Progenitor cell of endocrine pancreas (in vitro differentiated cells): ENCODE measurements around the gene HCN1. TPM values are rescaled to one million over a fixed set of nuclear protein-coding genes. Genes with fewer than 3 reads are reported as not detected.

ENCODE experiments used
- DNase-seq: peaks from one replicate; pipeline ENCODE4 v3.0.0; 2021; ENCODE audit warnings: low spot score; ENCODE audit not compliant: unreplicated experiment
- H3K27ac Mint-ChIP-seq: 2 replicates; pipeline ENCODE4 v1.8.0; 2021; ENCODE audit warnings: mild to moderate bottlenecking, moderate library complexity, mixed read lengths
- H3K27me3 Mint-ChIP-seq: 2 replicates; pipeline ENCODE4 v1.8.0; 2021; ENCODE audit warnings: mixed read lengths
- H3K36me3 Mint-ChIP-seq: 2 replicates; pipeline ENCODE4 v1.8.0; 2022; ENCODE audit warnings: mixed read lengths; ENCODE audit not compliant: insufficient read depth
- H3K4me1 Mint-ChIP-seq: 2 replicates; pipeline ENCODE4 v1.8.0; 2021; ENCODE audit warnings: low read depth, mixed read lengths
- H3K4me3 Mint-ChIP-seq: 2 replicates; pipeline ENCODE4 v1.8.0; 2021; ENCODE audit warnings: low read depth, mild to moderate bottlenecking, moderate library complexity, mixed read lengths
- H3K9me3 Mint-ChIP-seq: 2 replicates; pipeline ENCODE4 v1.8.0; 2021; ENCODE audit warnings: low read depth, mixed read lengths
- total RNA-seq: library from RNA; stranded (reverse); gene quantifications from 2 replicates; pipeline ENCODE4 v1.2.1, GENCODE V29; 2021
- TF ChIP-seq, protein P1 (sequence below): fragments of 200-600 bp; sonication (generic); IDR thresholded peaks from one replicate; pipeline ENCODE4 v1.5.0; 2021; ENCODE audit warnings: antibody characterized with exemption, mild to moderate bottlenecking; ENCODE audit not compliant: unreplicated experiment

HCN1 gene
- total RNA-seq, 1 donor from 2014 or later = 0.14 TPM

- no peak for DNase-seq
- peaks cover 11% of the 10 kb centered on the region for H3K4me1 Mint-ChIP-seq
- TF ChIP-seq, protein P1, sequence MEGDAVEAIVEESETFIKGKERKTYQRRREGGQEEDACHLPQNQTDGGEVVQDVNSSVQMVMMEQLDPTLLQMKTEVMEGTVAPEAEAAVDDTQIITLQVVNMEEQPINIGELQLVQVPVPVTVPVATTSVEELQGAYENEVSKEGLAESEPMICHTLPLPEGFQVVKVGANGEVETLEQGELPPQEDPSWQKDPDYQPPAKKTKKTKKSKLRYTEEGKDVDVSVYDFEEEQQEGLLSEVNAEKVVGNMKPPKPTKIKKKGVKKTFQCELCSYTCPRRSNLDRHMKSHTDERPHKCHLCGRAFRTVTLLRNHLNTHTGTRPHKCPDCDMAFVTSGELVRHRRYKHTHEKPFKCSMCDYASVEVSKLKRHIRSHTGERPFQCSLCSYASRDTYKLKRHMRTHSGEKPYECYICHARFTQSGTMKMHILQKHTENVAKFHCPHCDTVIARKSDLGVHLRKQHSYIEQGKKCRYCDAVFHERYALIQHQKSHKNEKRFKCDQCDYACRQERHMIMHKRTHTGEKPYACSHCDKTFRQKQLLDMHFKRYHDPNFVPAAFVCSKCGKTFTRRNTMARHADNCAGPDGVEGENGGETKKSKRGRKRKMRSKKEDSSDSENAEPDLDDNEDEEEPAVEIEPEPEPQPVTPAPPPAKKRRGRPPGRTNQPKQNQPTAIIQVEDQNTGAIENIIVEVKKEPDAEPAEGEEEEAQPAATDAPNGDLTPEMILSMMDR = no peak
- H3K27me3 Mint-ChIP-seq = no peaks in the 10 kb centered on the region
- H3K9me3 Mint-ChIP-seq = peaks cover 4% of the 10 kb centered on the region
- H3K27ac Mint-ChIP-seq = no peak overlapping the region
- H3K4me3 Mint-ChIP-seq = no peak overlapping the region
- H3K36me3 Mint-ChIP-seq = peaks cover 1% of the 10 kb centered on the region
These were observed 443.6 kb downstream of the HCN1 start for GRCh38 chr5:45252541-45252940.

- no peak overlapping the region for H3K4me3 Mint-ChIP-seq
- no peaks in the 10 kb centered on the region for H3K36me3 Mint-ChIP-seq
- DNase-seq = no peak
- H3K4me1 Mint-ChIP-seq = no peaks in the 10 kb centered on the region
- H3K9me3 Mint-ChIP-seq = no peaks in the 10 kb centered on the region
- no peak overlapping the region for H3K27ac Mint-ChIP-seq
- TF ChIP-seq, protein P1 = no peak
- no peaks in the 10 kb centered on the region for H3K27me3 Mint-ChIP-seq
These were observed 470.6 kb downstream of the HCN1 start for GRCh38 chr5:45225571-45226031.

GRCh38 chr5:45205403-45205961 lies 490.7 kb downstream of the HCN1 start:
- Mint-ChIP-seq H3K4me3 (no peak overlapping the region), H3K4me1 (peaks cover 4% of the 10 kb centered on the region), H3K27me3 (no peaks in the 10 kb centered on the region), H3K9me3 (no peaks in the 10 kb centered on the region), H3K27ac (no peak overlapping the region), H3K36me3 (no peaks in the 10 kb centered on the region)
- TF ChIP-seq, protein P1 = no peak
- DNase-seq = no peak
